GM13976 (cell line): ENCODE results near the gene KCNN4.

Experiments used
- DNase-seq: peaks from one replicate; pipeline ENCODE4 v3.0.0; 2012; ENCODE audit warnings: low spot score
- in situ Hi-C: fragments of 300-500 bp; cut with MboI; formaldehyde crosslinking; loops from one replicate; pipeline ENCODE4 v1.12.0; 2022; ENCODE audit warnings: low sequenced_read_pairs, mixed read lengths, inconsistent platforms; ENCODE audit not compliant: unreplicated experiment
- TF ChIP-seq, protein P1 (sequence below): IDR thresholded peaks from 2 replicates; pipeline ENCODE4 v1.5.1; 2012; ENCODE audit warnings: borderline replicate concordance, mild to moderate bottlenecking; ENCODE audit not compliant: insufficient read depth; ENCODE audit errors: extremely low read depth, missing control alignments, control extremely low read depth

KCNN4 gene

GRCh38 chr19:43729919-43730318 lies 50.9 kb downstream of the KCNN4 start:
- DNase-seq, result no peak
- TF ChIP-seq, protein P1, sequence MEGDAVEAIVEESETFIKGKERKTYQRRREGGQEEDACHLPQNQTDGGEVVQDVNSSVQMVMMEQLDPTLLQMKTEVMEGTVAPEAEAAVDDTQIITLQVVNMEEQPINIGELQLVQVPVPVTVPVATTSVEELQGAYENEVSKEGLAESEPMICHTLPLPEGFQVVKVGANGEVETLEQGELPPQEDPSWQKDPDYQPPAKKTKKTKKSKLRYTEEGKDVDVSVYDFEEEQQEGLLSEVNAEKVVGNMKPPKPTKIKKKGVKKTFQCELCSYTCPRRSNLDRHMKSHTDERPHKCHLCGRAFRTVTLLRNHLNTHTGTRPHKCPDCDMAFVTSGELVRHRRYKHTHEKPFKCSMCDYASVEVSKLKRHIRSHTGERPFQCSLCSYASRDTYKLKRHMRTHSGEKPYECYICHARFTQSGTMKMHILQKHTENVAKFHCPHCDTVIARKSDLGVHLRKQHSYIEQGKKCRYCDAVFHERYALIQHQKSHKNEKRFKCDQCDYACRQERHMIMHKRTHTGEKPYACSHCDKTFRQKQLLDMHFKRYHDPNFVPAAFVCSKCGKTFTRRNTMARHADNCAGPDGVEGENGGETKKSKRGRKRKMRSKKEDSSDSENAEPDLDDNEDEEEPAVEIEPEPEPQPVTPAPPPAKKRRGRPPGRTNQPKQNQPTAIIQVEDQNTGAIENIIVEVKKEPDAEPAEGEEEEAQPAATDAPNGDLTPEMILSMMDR, result no peak
- in situ Hi-C loops, result no loop called here

- DNase-seq, result no peak
- TF ChIP-seq, protein P1, result no peak
- in situ Hi-C loops, result no loop called here
Observed at GRCh38 chr19:43727593-43727853, 53.2 kb downstream of the KCNN4 start.

DNA sequence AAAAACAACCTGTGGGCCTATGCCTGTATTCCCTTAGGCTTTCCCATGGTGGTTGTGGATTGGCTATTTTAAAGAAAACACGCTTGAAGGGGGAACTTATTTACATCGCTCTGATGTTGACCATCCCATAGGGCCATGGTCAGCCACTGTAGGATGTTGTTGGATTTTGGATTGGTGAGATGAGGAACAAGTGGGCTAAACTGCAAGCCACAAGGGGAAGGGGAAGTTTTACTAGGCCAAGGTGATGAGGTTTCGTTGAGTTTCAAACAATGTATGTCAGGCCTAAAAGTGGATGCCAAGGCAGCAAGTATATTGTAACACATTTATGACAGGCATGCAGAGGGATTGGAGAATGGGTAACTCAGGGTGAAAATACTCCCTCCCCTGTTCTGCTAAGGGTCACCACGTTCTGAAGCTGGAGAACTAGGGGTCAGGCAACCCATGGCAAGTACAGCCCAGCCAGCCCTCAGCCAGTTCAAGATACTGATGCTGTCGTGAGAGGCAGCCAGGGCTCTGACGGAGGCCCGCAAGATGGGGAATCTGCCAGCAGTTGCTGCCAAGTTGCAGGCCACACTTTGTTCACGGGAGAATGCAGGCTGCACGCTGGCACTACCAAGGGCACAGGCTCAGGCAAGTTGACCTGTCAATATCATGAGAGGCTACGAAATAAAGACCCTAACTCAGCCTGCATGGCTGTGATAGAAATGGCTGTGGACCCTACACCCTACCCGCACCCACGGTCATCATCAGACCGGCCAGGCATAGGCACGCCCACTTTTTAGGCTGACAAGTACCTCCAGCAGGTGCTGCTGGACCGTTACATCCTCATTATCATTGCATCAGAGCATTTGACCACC lies 53.8 kb downstream of the KCNN4 start:
- TF ChIP-seq, protein P1, result no peak
- no peak for DNase-seq
- in situ Hi-C loops, result no loop called here

DNA sequence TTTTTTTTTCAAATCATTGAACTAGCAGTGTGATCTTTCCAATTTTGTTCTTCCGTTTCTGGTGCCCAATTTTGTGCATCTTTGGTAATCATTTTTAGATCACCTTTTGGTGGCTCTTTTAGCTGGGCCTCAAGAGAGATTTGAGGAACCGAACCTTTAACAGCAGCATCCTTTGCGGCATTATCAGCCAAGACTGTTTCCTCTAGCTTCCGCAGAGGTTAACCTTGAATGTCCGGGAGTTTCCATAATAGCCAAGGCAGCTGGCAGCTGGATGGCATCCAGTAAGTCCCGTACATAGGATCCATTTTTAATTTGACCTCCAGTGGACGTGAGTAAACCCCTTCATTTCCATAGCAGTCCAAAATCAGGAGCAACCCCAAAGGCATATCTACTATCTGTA lies 55.3 kb downstream of the KCNN4 start:
- TF ChIP-seq, protein P1, result no peak
- in situ Hi-C loops, result no loop called here
- DNase-seq, result no peak

- in situ Hi-C loops, result no loop called here
- DNase-seq, result no peak
- TF ChIP-seq, protein P1, result no peak
Observed at GRCh38 chr19:43724896-43725295, 55.9 kb downstream of the KCNN4 start.

GRCh38 chr19:43723588-43723987 lies 57.2 kb downstream of the KCNN4 start:
- TF ChIP-seq, protein P1, result peak; percentile 15
- in situ Hi-C loops, result no loop called here
- no peak for DNase-seq
